HepG2 (cell line): Measurements from ENCODE around the gene GALNT18. TPM values are rescaled to one million over a fixed set of nuclear protein-coding genes. Genes with fewer than 3 reads are reported as not detected.

ENCODE experiments used
- ATAC-seq: fragments of 200-7000 bp; cut with Tn5 transposase; 3 replicates; pipeline ENCODE4 v1.9.1; 2020; ENCODE audit warnings: mild to moderate bottlenecking, moderate library complexity
- BruUV-seq: library from RNA; stranded (reverse); fragments of 400-500 nt; replicated peaks from 2 replicates; lab custom pipeline; 2021; lab: Mats Ljungman, UMichigan
- CTCF ChIA-PET: fragments of 300-600 bp; formaldehyde crosslinking; extraction: SDS; loops from one replicate; lab custom pipeline; 2021; ENCODE audit warnings: low total read pairs, inconsistent platforms, low intra/inter-chr PET ratio; lab: Yijun Ruan, JAX
- POLR2A ChIA-PET: fragments of 350-600 bp; sonication (Branson Sonifier 250); formaldehyde crosslinking; loops from one replicate; lab custom pipeline; 2020; ENCODE audit warnings: antibody characterized with exemption, inconsistent platforms; lab: Yijun Ruan, JAX
- DNase-seq: peaks from one replicate; pipeline ENCODE4 v3.0.0-alpha.2; 2015; ENCODE audit warnings: low spot score
- FAIRE-seq: peaks from 3 replicates; lab custom pipeline; 2011; peaks lifted over from hg19 to GRCh38; lab: Jason Lieb, UNC
- H2AFZ ChIP-seq: one replicate; pipeline ENCODE4 v1.6.1; 2011; ENCODE audit warnings: low read length, inconsistent platforms
- H3K27ac ChIP-seq: fragments of 300-600 bp; 3 replicates; pipeline ENCODE4 v1.8.0; 2011; ENCODE audit warnings: mixed run types, mild to moderate bottlenecking, mixed read lengths, low read length, inconsistent platforms; ENCODE audit not compliant: insufficient read depth; ENCODE audit errors: extremely low read length
- H3K27me3 ChIP-seq, 2 experiments: fragments of 200-600 bp in 1 of 2; 2 replicates in 1 of 2; 3 replicates in 1 of 2; pipeline versions ENCODE4 v1.6.0 to v1.8.0; 2011; ENCODE audit warnings: low read length in 2 of 2, mild to moderate bottlenecking in 2 of 2, moderate library complexity in 2 of 2, inconsistent platforms in 1 of 2; ENCODE audit not compliant: insufficient read depth in 2 of 2, control insufficient read depth in 1 of 2
- H3K36me3 ChIP-seq, 2 experiments: fragments of 200-600 bp in 1 of 2; replicated peaks in 1 of 2; 2 replicates in 1 of 2; 3 replicates in 1 of 2; pipeline versions ENCODE4 v1.5.1 to v1.8.0; 2011; ENCODE audit warnings: low read length in 2 of 2, inconsistent platforms in 1 of 2; ENCODE audit not compliant: insufficient read depth in 2 of 2, control insufficient read depth in 1 of 2
- H3K4me1 ChIP-seq: 2 replicates; pipeline ENCODE4 v1.5.1; 2012; ENCODE audit warnings: low read length, inconsistent platforms; ENCODE audit not compliant: insufficient read depth
- H3K4me2 ChIP-seq: 2 replicates; pipeline ENCODE4 v1.6.0; 2011; ENCODE audit warnings: low read depth, low read length, inconsistent platforms
- H3K4me3 ChIP-seq, 3 experiments: fragments of 200-600 bp in 1 of 3; sonication (generic), shearing (Covaris generic) in 1 of 3; replicated peaks in 1 of 3; 2 replicates each; pipeline ENCODE4 v1.5.1; 2011 to 2016; ENCODE audit warnings: low read length in 3 of 3, inconsistent platforms in 2 of 3, low read depth in 2 of 3, mild to moderate bottlenecking in 2 of 3, control low read depth in 1 of 3, mixed read lengths in 1 of 3; ENCODE audit not compliant: insufficient read depth in 1 of 3
- H3K79me2 ChIP-seq: one replicate; pipeline ENCODE4 v1.6.1; 2011; ENCODE audit warnings: low read length, inconsistent platforms; ENCODE audit not compliant: insufficient read depth
- H3K9ac ChIP-seq: 2 replicates; pipeline ENCODE4 v1.6.0; 2011; ENCODE audit warnings: mild to moderate bottlenecking, low read depth, low read length, inconsistent platforms; ENCODE audit not compliant: insufficient read depth
- H3K9me3 ChIP-seq: 2 replicates; pipeline ENCODE4 v1.5.1; 2012; ENCODE audit warnings: mild to moderate bottlenecking, low read length
- H4K20me1 ChIP-seq: 2 replicates; pipeline ENCODE4 v1.6.0; 2011; ENCODE audit warnings: inconsistent platforms, mild to moderate bottlenecking, low read length, moderate library complexity; ENCODE audit not compliant: insufficient read depth
- CCDC6 ChIP-seq: sonication (generic); formaldehyde crosslinking; IDR thresholded peaks from 2 replicates; pipeline ENCODE4 v1.8.1; 2022; ENCODE audit warnings: mild to moderate bottlenecking, missing genetic modification reagents, moderate library complexity
- IRF2 ChIP-seq: IDR thresholded peaks from 2 replicates; pipeline ENCODE4 v1.6.1; 2018; ENCODE audit warnings: missing genetic modification reagents, missing compliant biosample characterization
- ZNF280D ChIP-seq: sonication (generic); formaldehyde crosslinking; IDR thresholded peaks from 2 replicates; pipeline ENCODE4 v1.5.1; 2020; ENCODE audit warnings: mild to moderate bottlenecking, missing genetic modification reagents
- ZNF33A ChIP-seq: sonication (generic); formaldehyde crosslinking; IDR thresholded peaks from 2 replicates; pipeline ENCODE4 v1.5.1; 2020; ENCODE audit warnings: missing genetic modification reagents, mild to moderate bottlenecking, moderate library complexity, borderline replicate concordance
- ZNF382 ChIP-seq: sonication (generic); formaldehyde crosslinking; IDR thresholded peaks from 2 replicates; pipeline ENCODE4 v1.5.0; 2020; ENCODE audit warnings: missing genetic modification reagents, mild to moderate bottlenecking, borderline replicate concordance
- ZNF670 ChIP-seq: sonication (generic); formaldehyde crosslinking; IDR thresholded peaks from 2 replicates; pipeline ENCODE4 v1.8.0; 2022; ENCODE audit warnings: mild to moderate bottlenecking, missing genetic modification reagents, borderline replicate concordance
- WGBS: methylation state at CpG from one replicate; pipeline ENCODE4 v1.1.6; 2017; ENCODE audit warnings: low lambda C conversion rate; 5-methylcytosine and 5-hydroxymethylcytosine counted together
- in situ Hi-C: cut with HindIII; loops from 2 replicates; pipeline ENCODE4 v1.10.0; 2017; ENCODE audit warnings: low pct_unique_long_range_greater_than_20kb; ENCODE audit not compliant: extremely low pct_ligation_motif_present
- intact Hi-C: fragments of 100-400 bp; cut with micrococcal nuclease; formaldehyde crosslinking; loops from one replicate; pipeline ENCODE4 v1.10.0; 2022; ENCODE audit not compliant: unreplicated experiment
- polyA plus RNA-seq, 8 experiments: library from polyadenylated mRNA; depleted of rRNA in 3 of 8; stranded (reverse) in 7 of 8; unstranded in 1 of 8; fragments of >200 nt; fragmentation: Illumina TruSeq in 4 of 8; extraction: Trizol in 4 of 8; gene quantifications; 2 replicates each; pipeline versions ENCODE4 v1.2.1 to v1.2.3, GENCODE V29; 2011 to 2016; ENCODE audit warnings: low read depth in 4 of 8, missing spikeins in 1 of 8, mixed read lengths in 1 of 8; ENCODE audit not compliant: insufficient read depth in 1 of 8
- total RNA-seq, 5 experiments: library from RNA; depleted of rRNA; stranded (reverse); fragments of >200 nt; fragmentation: Illumina TruSeq; extraction: Trizol; gene quantifications; 2 replicates each; pipeline ENCODE4 v1.2.3, GENCODE V29; 2016; ENCODE audit warnings: low read depth in 1 of 5

Gene GALNT18
- total and polyA plus RNA-seq, 2 of the 13 experiments (the other 11 are each of a cell fraction or from before 2014, with no cell fraction given) = 0.11 TPM; not detected in 1

GRCh38 chr11:11589437-11589836 lies 32.4 kb downstream of the GALNT18 start:
- Histone ChIP-seq H3K79me2 (no peaks in the 10 kb centered on the region), H3K9ac (no peak overlapping the region), H3K4me2 (no peak overlapping the region), H2AFZ (no peak overlapping the region), H4K20me1 (no peaks in the 10 kb centered on the region), H3K36me3 (no peaks in the 10 kb centered on the region), H3K9me3 (no peaks in the 10 kb centered on the region), H3K4me1 (no peaks in the 10 kb centered on the region), H3K4me3 (no peak overlapping the region), H3K27me3 (0 out of 5 replicates have a peak, but pooled peaks cover 0 to 6% of the 10 kb centered on the region in 2 experiments), H3K27ac (no peak overlapping the region)
- ATAC-seq (no peak), FAIRE-seq (no peak), DNase-seq (no peak)
- ChIA-PET POLR2A (no interaction called here), CTCF (no interaction called here)
- 0% methylated on average over 3 of the region's 4 CpGs for WGBS
- no TSS peak for BruUV-seq
- intact Hi-C loops = no loop called here
- in situ Hi-C loops = no loop called here
- no peak for TF ChIP-seq ZNF382 (CRISPR knock-in tag)
- TF ChIP-seq ZNF670 (CRISPR knock-in tag) = no peak
- TF ChIP-seq ZNF33A (CRISPR knock-in tag) = no peak
- no peak for TF ChIP-seq CCDC6 (CRISPR knock-in tag)
- no peak for TF ChIP-seq ZNF280D
- no peak for TF ChIP-seq IRF2 (CRISPR knock-in tag)
